NCI-H748 treated with DMSO at 0.1 percent for 48 hours (cell line): ENCODE data around the gene GJA4.

Experiments used
- DNase-seq: peaks from one replicate; lab custom pipeline; 2025; lab: John Stamatoyannopoulos, UW

The GJA4 gene

GRCh38 chr1:34792868-34793727 is at the start of gene GJA4:
Gene GJA4 (plus strand): TSS chr1:34792999. CDS start chr1:34794214, 1,215 bp downstream.
- DNase-seq: no peak

- no peak for DNase-seq
Observed at GRCh38 chr1:34743775-34744174, 49.0 kb upstream of the GJA4 start.

- no peak for DNase-seq
Observed at GRCh38 chr1:34744851-34745250, 47.9 kb upstream of the GJA4 start.

- no peak for DNase-seq
Observed at GRCh38 chr1:34745666-34746065, 47.1 kb upstream of the GJA4 start.

GRCh38 chr1:34746101-34746500 is 46.7 kb upstream of the GJA4 start:
- DNase-seq: no peak

- DNase-seq: no peak
Observed at GRCh38 chr1:34746785-34747637, 45.8 kb upstream of the GJA4 start.

GRCh38 chr1:34747638-34747941 is 45.2 kb upstream of the GJA4 start:
- no peak for DNase-seq

GRCh38 chr1:34749992-34750391 is 42.8 kb upstream of the GJA4 start:
- DNase-seq: no peak

GRCh38 chr1:34750610-34751009 is 42.2 kb upstream of the GJA4 start:
- DNase-seq: no peak

GRCh38 chr1:34753163-34753562 is 39.6 kb upstream of the GJA4 start:
- no peak for DNase-seq

GRCh38 chr1:34754964-34755637 is 37.7 kb upstream of the GJA4 start, which contains the start of gene GJB5:
Gene GJB5 (plus strand): TSS chr1:34755047. CDS start chr1:34757331, 2,284 bp downstream.
- no peak for DNase-seq

- DNase-seq: no peak
Observed at GRCh38 chr1:34755961-34756360, 36.8 kb upstream of the GJA4 start.

- DNase-seq: no peak
Observed at GRCh38 chr1:34757386-34757785, 35.4 kb upstream of the GJA4 start.

- DNase-seq: no peak
Observed at GRCh38 chr1:34758751-34759150, 34.0 kb upstream of the GJA4 start.

- no peak for DNase-seq
Observed at GRCh38 chr1:34759503-34760357, 33.1 kb upstream of the GJA4 start, which contains the start of gene GJB4. Gene GJB4 (plus strand): TSS chr1:34759740. CDS start chr1:34761255, 1,515 bp downstream.

- DNase-seq: no peak
Observed at GRCh38 chr1:34761176-34761761, 31.5 kb upstream of the GJA4 start.

GRCh38 chr1:34761776-34762307 is 31.0 kb upstream of the GJA4 start:
- no peak for DNase-seq

- no peak for DNase-seq
Observed at GRCh38 chr1:34762474-34763141, 30.2 kb upstream of the GJA4 start.

- no peak for DNase-seq
Observed at GRCh38 chr1:34763142-34763781, 29.5 kb upstream of the GJA4 start.

GRCh38 chr1:34768856-34769255 is 23.9 kb upstream of the GJA4 start:
- DNase-seq: no peak
